GM18907 (cell line): ENCODE measurements around the gene AANAT.

Source experiments
- ATAC-seq: cut with Tn5 transposase; IDR thresholded peaks from one replicate; pipeline ENCODE4 v1.9.1; 2021; ENCODE audit warnings: mild to moderate bottlenecking, moderate library complexity; ENCODE audit not compliant: unreplicated experiment

Gene AANAT

GRCh38 chr17:76467366-76467765 is at the start of gene AANAT:
Gene AANAT (plus strand): TSS chr17:76467603. CDS start chr17:76468747, 1,144 bp downstream.
- ATAC-seq = no peak

DNA sequence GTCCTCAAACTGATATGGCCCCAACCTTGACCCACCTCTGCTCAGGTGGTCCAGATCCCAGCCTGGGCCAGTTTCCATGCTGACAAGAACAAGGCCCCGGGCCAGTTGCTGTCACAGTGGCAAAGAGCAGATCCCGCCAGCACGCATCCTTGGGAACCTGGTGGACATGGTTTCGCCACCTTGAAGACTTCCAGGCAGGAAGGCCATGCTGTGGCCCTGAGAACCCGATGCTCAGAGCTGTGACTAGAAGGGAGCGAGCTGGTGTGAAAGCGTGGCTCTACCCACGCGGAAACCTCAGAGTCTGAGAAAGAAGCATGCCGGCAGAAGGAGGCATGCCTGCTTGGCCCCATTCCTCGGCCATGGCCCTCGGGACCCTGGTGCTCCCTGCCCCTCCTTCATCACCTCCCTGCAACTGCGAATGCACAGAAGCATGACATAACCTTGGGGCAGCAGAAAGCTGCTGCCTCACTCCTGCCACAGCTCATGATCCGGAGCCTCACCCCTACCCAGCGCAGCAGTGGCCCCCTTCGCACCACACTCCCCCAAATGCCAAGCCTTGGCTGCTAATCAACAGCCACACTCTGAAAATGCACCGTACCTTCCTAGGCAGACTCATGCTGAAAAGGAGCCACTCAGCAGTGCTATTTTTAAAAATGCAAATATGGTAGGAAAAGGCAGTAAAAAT is 47.7 kb upstream of the AANAT start:
- ATAC-seq = no peak

GRCh38 chr17:76420356-76421043 is 46.9 kb upstream of the AANAT start:
- ATAC-seq = no peak

- ATAC-seq = no peak
These were observed 46.4 kb upstream of the AANAT start for GRCh38 chr17:76421044-76421407.

DNA sequence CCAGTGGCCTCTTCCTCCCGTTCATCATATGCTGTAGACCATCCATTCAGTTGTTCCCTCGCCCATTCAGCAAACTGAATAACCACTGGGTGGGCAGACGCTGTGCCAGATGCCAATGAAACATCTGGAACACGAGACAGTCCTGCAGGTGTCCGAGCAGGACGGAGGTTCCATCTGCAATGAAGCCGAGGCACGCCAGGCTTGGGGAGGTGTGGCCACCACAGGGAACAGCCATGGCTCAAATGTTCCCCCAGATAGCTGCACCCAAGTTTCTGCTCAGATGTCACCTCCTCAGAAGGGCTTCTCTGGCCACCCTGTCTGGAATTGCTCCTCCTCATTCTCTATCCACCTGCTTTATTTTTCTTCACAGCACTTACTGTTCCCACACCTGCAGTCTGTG is 45.0 kb upstream of the AANAT start:
- no peak for ATAC-seq

DNA sequence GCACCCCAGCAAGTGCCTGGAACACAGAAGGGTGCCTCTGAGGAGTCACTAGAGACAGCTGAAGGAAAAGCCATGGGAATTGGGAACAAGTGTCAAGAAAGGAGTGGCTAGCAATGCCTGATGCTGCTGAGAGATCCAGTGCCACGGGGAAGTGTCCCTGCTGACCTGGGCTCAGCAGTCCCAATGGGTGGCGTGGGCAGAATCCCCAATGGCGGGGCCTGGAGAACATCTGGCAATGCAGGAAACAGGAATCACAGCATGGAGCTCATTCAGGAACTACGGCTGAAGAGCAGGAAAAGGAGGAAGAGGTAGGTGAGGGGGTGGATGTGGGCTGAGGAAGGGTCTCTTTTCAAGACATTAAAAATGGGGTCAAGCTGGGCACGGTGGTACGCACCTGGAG is 44.5 kb upstream of the AANAT start:
- ATAC-seq = no peak

- no peak for ATAC-seq
These were observed 40.5 kb upstream of the AANAT start for GRCh38 chr17:76426853-76427252.

GRCh38 chr17:76427501-76428231 is 39.7 kb upstream of the AANAT start:
- ATAC-seq = no peak

- ATAC-seq = no peak
These were observed 38.9 kb upstream of the AANAT start for GRCh38 chr17:76428511-76428910.

- no peak for ATAC-seq
These were observed 35.9 kb upstream of the AANAT start for GRCh38 chr17:76431509-76431908.

DNA sequence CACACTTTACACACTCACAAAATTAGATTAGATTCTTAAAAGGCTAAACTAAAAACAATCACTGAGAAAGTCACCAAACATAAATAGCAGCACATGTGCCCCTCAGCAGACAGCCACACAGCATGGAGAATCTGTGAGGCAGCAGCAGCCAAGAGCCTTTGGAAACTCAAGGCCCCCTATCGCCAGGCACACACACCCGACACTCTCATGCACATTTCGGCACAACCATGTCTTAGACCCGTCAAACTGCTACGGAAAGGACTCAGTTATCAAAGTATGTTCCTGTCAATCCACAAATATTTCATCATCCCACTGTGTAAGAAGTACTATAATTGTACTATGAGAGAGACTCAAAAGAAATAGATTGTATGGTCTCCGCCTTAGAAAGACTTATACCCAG is 35.4 kb upstream of the AANAT start:
- ATAC-seq = no peak

DNA sequence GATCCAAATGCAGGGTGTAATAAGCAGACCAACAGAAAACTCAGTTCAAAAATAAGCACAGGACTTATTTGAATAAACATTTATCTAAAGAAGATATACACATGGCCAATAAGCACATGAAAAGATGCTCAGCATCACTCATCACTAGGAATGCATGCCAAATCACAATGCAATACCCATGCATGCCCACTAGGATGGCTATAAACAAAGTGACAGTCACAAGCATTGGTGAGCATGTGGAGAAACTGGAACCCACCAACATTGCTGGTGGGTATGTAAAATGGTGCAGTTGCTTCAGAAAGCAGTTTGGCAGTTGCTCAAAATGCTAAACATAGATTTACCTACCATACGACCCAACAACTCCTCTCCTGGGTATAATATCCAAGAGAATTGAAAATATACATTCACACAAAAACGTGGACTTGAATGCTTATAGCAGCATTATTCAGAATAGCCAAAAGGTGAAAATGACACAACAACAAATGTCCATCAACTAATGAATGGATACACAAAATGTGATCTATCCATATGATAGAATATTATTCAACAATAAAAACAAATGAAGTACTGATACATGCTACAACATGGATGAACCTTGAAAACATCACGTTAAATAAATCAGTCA is 34.6 kb upstream of the AANAT start:
- no peak for ATAC-seq

GRCh38 chr17:76433693-76434092 is 33.7 kb upstream of the AANAT start:
- no peak for ATAC-seq

- ATAC-seq = no peak
These were observed 32.5 kb upstream of the AANAT start for GRCh38 chr17:76434870-76435269.

GRCh38 chr17:76435751-76436150 is 31.7 kb upstream of the AANAT start:
- no peak for ATAC-seq

DNA sequence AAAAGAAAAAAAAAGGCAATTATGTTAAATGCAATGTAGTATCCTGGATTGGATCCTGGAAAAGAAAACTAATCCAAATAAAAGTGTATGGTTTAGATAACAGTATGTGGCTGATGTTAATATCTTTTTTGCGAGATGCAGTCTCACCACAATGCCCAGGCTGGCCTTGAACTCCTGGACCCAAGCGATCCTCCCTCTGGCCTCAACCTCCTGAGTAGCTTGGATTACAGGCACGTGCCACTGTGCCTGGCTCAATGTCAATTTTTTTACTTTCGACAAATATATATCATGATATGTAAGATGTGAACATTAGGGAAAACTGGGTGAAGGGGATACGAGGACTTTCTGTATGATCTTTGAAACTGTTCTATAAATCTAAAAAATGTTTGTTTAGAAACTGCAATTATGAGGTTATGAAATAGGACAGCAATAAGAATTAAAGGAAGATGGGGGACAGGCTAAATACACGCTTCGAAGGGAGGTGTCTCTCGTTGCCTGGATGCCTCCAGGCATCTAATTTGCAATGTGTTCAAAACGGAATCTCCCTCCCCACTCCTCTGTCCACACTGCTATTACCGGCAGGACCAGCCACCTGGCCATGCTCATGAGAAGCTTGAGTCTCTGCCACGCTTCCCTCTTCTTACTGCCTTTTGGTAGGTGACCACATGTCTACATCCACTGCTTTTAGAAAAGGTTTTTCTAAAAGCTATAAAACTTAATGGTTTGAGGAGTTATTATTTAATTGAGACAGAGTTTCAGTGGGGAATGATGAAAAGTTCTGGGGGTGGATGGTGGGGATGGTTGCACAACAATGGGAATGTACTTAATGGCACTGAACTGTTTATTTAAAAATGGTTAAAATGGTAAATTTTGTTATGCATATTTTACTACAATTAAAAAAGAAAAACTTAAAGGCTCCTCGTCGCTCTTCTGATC is 29.7 kb upstream of the AANAT start:
- ATAC-seq = no peak

GRCh38 chr17:76438906-76439305 is 28.5 kb upstream of the AANAT start:
- no peak for ATAC-seq

- no peak for ATAC-seq
These were observed 28.0 kb upstream of the AANAT start for GRCh38 chr17:76439314-76439928.

DNA sequence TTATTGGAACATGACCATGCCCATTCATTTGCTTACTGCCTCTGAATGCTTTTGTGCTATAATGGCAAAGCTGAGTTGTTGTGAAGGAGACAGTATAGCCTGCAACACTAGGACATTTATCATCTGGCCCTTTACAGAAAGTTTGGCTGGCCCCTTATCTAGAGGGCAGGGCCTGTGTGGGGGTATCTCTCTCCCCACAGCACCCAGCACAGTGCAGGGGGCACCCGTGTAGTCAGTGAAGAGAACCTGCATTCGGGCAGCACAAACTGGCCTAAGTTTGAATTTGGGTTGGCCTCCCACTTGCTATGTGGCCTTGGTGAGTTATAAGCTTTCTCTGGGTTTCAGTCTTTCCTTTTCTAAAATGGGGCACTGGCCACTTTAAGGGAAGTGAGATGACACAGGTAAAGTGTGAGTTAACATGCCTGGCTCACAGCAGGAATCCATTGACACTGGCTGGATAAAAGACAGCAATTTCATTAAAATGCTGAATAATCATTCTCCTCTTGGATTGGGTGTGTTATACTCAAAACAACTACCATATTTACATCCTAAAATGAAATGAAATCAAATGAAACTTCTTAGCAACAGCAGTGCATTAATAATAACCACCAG is 26.5 kb upstream of the AANAT start:
- ATAC-seq = no peak
